Activated CD4-positive, CD25-positive, alpha-beta regulatory T cell treated with anti-CD3 and anti-CD28 coated beads, Interleukin-2, amount 50 U/mL, for 16 hours (primary cell): Measurements from ENCODE around the gene MED4.
"Not testable (repeated sequence)": the region's sequence is repeated elsewhere in the genome, so short reads cannot be mapped to it uniquely, and the experiment has no call there.

Experiments used
- DNase-seq: peaks from one replicate; pipeline ENCODE4 v3.0.0-alpha.2; 2020; ENCODE audit warnings: low read depth, low spot score

The MED4 gene

DNA sequence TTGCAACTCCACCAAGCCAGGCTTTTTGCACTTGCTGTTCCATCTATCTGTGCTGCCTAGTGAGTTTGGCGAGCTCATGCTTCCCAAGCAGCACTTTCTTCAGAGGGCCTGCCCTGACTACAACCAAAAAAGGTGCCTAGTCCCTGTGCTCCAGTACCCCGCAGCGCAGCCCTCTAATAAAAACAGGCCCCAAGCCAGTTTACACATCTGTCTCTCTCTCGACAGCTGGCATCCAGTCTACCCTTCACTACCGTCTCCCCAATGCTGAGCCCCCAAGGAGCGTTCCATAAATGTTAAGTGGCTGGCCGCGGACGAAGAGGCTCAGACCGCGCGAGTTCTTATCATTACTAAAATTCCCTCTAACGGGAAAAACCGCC lies 512 bp downstream of the MED4 start:
- no peak for DNase-seq

DNA sequence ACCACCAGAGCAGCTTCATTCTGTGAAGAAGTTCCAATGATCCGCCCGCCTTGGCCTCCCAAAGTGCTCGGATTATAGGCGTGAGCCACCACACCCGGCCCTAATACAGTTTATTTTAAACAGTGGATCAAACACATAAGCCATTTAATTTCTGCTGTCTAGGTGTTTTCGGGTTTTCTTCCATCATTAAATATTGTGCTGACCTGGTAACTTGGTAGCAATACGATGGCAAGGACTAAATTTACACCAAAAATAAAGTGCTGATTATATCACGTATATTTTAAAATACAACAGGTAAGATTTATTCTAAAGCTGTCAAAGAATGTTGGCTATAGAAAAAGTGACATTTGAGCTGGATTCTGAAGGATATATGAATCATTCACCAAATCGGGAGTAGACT lies 1.3 kb downstream of the MED4 start:
- no peak for DNase-seq

DNA sequence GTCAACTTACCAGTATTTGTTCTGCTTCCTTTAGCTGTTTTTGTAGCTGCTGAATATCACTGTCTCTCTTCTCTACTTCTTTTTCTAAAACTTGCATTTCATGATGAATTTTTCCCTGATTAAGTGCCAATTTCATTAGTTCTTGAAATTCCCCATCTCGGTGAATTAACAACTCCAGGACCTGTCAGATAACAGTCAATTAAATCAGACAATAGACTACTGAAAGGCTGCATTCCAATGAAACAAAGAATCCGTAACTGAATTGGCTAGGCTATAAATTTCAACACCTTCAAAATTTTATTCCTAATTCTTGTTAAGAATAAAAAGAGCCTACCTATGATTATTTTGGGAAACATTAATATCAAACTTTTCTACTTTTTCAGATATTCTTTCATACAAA lies 8.6 kb downstream of the MED4 start:
- no peak for DNase-seq

DNA sequence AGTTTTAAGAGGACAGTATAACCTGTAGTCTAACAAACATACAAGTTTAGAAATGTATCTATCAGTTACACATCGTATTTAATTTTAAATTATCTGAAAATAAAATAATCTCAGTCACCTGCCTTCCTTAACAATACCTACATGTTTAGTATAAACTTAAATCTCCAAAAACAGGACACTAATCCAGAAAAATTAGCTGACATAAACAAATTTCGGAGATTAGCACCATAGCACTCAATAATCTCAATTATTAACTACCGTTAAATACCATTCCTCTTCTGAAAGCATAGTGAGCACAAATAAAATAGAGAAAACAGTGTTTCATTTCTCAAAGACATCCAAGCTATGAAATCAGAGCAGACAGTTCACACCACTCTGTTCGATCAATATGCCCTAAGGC lies 13.2 kb downstream of the MED4 start:
- no peak for DNase-seq

DNA sequence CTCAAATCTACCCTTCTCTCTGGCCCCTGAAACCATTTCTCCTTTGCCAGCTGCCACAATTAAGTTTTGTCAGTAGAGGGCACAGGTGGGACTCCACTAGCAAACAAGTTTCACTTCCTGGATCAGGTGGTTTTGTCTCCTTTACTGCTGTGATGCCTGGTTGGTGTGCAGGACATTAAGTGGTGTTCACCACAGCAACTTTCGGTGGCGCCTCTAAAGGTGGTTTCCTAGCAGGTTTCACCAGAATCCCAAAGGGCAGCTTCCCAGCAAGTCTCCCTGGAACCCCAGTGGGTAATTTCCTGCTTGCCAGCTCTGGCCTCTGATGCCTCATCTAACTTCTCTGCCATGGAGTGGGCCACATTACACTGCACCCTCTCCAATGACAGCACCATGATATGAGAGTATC lies 16.6 kb downstream of the MED4 start:
- no peak for DNase-seq

DNA sequence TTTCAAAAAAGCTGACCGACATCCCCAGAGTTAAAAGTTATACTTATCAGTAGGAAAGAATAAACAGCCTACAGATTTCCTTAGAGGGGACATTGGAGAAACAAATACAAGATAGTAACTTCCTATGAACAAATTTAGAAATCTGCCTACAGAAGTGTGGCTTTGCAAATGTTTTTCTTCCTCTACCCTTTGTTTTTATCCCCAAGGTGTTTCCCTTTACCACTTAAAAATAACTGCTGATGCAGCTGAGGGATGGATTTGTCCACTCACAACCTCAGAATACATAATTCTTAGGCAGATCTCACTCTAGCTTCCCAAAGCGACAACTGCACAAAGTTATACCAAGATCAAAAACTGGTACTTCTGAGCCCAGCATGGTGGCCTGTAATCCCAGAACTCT lies 20.9 kb downstream of the MED4 start:
- DNase-seq, result no peak

DNA sequence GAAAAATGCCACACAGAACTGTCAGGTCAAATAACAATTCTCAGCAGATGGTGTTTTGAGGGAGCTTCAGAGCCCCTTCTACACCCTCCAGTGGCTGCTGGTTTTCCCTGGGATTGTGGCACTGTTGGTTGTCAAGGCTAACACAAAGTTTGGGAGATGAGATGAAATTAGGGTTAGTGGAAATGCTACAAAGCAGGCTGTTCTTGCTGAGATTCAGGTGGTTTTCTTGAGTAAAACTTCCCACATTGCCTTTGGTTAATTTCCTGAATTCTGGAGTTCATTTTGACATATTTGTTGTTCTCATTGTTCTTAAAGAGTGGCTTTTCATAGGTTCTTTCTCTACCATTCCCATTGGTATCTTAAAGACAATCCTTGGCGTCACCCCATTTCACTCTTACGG lies 22.1 kb downstream of the MED4 start:
- DNase-seq, result no peak

DNA sequence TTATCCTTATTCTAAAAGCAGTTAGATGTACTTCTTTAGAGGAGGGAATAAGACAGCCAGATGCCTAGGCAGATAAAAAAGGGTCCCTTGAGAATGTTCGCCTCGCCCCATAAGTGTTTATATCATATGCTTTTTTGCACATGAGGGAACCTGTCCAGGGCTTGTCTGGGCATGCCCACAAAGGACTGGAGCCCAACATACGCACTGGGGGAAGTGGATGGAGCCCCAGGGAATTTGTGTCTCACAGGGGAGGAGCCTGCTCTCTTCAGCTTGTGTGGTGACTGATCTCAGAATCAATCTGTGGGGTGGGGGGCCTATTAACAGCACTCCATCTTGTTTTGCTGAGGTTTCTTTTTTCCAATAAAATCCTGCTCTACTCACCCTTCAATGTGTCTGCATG lies 22.6 kb downstream of the MED4 start:
- no peak for DNase-seq

DNA sequence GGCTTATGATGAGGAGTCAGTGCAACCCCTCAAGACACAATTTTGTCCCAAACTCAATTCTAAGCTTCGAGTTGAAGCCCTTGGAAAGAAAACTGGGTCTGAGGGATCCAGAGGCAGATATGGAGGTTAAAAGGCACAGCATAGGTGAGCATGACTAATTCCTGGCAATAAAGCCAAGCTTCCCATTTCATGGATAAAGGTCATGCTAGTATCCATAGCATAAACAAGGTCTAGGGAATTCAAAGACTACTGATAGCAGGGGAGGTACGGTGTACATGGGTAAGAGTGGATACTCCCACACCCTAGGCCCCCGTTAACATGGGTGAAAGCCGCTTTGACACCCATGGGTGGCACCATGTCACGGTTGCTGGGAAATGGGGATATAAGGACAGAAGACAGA lies 24.0 kb downstream of the MED4 start:
- no peak for DNase-seq

DNA sequence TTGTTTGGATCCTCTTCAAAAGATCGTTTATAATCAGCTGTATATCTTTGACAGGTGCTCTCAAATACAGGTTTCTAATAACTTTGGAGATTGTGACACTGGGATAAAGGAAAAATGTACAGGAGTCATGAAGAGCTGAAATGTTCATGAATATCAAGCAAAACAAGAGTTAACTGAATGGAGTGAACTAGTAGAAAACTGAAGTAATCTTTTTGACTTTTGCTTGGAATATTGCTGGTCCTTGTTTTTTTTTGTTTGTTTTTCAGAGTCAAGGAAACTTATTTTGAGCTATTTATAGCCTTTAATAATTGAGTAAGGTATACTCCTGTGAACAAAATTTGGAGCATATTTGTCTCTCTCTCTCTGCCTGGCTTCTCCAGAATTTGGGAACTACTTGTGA lies 25.3 kb downstream of the MED4 start:
- no peak for DNase-seq

DNA sequence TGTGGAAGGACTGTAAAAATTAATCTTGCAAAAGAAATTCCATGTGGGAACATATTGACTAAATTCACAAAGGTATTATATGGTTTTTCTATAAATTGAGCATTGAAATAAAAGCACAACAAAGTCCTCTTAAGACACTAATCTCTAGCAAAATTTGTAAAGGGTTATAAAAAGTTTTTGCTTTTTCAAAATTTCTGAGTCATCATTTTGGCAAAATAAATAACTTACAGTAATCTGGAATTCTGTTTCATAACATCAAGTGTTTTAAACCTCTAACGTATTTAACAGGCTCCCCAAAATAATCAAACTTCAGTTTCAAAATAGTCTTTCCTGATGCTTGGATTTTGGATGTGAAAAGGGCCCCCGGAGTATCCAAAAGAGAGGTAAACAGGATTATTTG lies 26.0 kb downstream of the MED4 start:
- no peak for DNase-seq

DNA sequence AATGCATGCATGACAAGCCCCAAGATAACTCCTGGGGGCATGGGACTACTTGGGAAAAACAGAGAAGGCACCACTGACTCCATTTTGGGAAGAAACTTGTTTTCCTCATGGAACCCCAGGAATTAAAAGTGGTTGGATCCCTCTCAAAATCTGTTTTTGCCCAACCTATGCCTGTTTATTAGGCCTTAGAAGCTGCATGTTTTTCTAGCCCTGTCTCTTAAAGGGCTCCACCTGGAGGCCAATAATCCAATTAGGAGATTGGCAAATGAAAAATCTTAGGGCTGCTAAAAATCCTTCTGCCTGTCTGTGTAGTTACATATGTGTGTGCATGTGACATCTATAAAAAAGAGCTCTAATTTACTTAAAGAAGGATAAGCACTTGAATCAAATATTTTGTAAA lies 26.9 kb downstream of the MED4 start:
- DNase-seq, result no peak

DNA sequence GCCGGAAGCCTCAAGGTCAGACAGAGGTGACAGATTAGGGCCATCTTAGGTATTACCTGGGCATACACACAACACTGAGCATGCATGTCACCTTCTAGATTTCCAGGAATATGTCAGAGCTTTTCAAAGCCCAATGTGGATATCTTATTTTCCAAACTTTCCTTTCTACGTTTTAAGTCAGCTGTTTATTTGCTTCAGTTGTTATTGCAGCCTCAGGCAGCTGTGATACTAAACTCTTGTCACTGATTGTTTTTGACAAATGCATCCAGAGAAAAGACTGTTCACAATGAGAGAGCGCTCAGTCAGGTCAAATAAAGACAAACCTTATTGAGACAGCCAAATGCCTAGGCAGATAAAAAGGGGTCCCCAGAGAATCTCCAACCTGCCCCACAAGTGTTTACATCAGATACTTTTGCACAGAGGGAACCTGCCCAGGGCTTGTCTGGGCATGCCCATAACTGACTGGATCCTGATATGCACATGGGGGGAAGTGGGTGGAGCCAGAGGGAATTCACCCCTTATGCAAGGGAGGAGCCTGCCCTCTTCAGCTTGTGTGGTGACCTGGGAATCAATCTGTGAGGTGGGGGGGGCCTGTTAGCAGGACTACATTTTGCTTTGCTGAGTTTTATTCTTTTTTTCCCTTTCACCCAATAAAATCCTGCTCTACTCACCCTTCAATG lies 28.5 kb downstream of the MED4 start:
- no peak for DNase-seq

DNA sequence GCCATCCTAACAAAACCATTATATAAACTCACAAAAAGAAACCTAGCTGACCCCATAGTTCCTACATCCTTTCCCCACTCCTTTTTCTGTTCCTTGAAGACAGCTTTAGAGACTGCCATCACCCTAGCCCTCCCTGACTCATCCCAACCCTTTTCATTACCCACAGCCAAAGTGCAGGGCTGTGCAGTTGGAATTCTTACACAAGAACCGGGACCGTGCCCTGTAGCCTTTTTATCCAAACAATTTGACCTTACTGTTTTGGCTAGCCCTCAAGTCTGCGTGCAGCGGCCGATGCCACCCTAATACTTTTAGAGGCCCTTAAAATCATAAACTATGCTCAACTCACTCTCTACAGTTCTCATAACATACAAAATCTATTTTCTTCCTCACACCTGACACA lies 35.0 kb downstream of the MED4 start:
- DNase-seq, result not testable (repeated sequence)

DNA sequence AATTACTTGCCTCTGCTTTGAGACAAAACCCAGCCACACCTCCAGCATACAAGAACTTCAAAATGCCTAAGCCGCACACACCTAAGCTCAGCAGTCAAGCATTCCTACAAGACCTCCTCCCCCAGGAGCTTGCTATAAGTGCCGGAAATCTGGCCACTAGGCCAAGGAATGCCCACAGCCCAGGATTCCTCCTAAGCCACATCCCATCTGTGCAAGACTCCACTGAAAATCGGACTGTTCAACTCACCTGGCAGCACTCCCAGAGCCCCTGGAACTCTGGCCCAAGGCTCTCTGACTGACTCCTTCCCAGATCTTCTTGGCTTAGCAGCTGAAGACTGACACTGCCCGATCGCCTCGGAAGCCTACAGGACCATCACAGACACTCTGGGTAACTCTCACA lies 36.4 kb downstream of the MED4 start:
- not testable (repeated sequence) for DNase-seq

DNA sequence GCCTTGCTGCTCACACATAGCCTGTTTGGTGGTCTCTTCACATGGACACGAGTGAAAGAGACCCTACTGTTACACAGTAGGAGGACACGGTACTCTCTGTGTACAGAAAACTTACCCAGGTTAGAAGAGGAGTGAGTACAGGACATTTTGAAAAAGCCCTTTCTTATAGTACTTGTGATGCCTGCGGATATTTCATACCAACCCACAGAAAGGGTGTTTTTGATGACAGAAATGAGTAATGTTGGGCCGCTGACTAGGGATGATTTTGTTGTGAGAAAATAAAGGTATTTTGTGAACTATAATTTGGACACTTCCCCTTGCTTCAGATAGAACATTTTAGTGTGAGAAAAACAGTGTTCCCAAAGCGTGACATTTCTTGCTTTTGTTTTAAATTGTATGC lies 39.2 kb downstream of the MED4 start:
- no peak for DNase-seq

DNA sequence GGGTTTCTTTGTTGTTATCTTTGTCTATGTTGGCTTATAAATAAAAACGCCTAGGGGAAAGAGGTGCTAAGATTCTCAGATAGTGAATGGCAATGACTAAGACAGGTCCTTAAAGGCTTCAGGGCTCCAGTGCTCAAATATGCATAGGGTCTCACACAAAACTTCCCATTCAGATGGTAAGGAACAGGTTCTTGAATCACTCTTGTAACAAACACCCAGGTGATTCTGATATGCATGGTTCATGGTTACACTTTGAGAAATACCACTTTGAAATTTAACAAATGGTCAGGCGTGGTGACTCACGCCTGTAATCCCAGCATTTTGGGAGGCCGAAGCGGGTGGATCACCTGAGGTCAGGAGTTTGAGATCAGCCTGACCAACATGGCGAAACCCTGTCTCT lies 40.3 kb downstream of the MED4 start:
- no peak for DNase-seq

DNA sequence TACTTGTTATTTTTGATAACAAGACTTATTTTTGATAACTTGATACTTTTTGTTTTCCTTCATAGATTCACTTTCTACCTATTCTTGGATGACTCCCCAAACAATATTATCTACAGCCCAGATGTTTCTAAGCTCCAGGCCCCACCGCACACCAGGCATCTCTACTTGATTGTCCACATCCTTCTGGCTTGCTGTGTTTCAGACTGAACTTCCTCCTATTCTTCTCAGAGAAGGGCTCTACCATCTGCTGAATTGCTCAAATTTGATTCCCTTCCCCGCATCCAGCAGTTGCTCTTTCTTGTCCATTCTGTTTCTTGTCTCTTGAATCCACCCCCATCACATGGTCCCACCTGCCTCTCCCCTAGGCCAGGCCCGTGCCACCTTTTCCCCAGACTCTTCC lies 44.4 kb downstream of the MED4 start:
- DNase-seq, result no peak

DNA sequence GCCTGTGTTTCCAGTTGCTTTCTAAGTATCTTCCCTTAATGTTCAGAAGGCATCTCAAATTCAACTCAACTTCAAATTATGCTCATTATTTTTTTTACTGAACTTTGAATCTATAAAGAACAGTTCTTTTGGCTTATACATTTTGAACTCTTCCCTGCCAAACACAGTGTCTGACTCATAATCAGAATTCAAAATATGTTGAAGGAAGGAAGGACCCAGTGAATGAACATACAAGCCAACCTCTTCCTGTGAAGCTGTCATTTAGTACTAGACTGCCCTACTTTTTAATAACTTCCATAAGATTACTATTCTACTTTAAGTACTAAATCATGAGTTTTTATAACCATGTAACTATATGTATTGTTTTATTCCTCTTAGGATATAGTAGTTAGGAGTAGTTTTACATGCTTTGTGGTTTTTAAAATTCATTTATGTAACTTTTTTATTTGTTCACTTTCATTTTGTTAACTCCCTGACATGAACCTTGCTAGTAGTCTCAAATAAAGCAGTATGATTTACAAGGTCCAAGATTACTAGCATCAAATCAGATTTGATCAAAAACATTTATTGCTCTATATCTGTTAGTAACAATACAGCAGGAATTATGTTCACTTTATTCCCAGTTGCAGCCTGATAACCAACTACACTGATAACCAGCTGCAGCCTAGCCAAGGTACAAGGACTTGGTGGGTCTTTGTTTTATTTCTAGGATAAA lies 51.0 kb downstream of the MED4 start:
- no peak for DNase-seq

DNA sequence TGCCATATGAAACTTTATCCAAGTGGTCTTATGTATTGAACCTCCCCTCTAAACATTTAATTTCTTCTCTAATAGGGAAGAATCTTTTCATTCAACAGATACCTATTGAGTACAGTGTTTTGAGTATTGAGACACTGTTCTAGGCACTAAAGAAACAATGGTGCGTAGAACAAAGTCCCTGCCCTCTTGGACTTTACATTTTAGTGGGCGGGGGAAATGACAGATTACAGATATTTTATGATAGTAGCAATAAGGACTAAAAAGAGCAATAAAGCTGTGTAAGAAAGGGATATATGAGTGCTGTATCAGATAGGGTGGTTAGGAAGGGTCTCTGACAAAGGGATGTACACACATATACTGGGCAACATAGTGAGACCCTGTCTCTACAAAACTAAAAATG lies 52.0 kb downstream of the MED4 start:
- DNase-seq, result no peak

DNA sequence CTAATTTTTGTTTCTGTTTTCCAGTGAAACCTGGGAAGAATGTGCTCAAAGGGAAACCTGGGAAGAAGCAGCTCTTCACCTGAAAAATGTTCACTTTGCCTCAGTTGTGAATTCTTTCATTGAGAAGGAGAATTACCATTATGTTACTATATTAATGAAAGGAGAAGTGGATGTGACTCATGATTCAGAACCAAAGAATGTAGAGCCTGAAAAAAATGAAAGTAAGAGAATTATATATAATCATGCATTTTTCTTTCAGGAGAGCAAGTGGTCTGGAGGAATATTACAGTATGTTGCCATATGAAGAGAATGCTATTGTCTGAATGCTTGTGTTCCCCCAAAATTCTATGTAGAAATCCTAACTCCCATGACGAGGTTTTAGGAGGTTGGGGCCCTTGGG lies 54.0 kb downstream of the MED4 start:
- no peak for DNase-seq

DNA sequence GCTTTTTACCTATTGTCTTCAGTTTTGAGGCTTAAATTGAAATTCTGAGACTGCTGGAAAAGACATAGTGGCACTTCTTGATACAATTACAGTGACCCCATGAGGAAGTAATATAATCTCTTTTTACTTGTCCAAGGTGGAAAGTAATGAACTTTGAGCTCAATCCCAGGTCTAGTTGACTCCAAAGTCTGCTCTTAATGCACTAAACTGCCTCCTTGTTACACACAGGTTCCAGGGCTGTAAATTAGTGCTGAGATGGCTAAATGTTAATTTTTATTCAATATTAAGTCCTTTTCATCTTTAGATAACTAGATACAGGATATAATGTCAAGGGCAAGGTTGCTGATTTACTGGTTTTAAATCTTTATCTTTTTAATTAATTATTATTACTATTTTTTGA lies 54.9 kb downstream of the MED4 start:
- no peak for DNase-seq

DNA sequence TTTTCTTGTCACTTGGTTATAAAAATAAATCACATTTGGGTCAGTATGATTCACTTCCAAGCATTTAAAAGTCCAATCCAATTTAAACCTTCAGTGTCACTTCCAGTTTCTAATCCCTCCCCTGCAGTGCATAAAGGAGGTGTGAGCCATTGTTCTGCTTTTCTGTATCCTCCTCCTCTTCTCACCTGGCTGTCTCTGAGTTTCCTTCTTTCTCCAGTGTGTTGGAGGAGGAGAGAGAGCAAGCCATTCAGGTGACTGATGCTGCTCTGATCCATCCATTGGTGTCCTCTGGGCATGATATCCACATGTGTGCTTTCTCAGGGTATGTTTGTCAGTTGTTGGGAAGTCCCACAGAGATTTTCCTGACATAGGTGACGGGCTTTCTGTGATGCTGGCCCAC lies 56.1 kb downstream of the MED4 start:
- DNase-seq, result no peak
